Measurements from ENCODE around the gene FSTL5. TPM values are rescaled to one million over a fixed set of nuclear protein-coding genes. Genes with fewer than 3 reads are reported as not detected.

Gene FSTL5
- total RNA-seq, 2 experiments from 2014 or later: not detected

DNA sequence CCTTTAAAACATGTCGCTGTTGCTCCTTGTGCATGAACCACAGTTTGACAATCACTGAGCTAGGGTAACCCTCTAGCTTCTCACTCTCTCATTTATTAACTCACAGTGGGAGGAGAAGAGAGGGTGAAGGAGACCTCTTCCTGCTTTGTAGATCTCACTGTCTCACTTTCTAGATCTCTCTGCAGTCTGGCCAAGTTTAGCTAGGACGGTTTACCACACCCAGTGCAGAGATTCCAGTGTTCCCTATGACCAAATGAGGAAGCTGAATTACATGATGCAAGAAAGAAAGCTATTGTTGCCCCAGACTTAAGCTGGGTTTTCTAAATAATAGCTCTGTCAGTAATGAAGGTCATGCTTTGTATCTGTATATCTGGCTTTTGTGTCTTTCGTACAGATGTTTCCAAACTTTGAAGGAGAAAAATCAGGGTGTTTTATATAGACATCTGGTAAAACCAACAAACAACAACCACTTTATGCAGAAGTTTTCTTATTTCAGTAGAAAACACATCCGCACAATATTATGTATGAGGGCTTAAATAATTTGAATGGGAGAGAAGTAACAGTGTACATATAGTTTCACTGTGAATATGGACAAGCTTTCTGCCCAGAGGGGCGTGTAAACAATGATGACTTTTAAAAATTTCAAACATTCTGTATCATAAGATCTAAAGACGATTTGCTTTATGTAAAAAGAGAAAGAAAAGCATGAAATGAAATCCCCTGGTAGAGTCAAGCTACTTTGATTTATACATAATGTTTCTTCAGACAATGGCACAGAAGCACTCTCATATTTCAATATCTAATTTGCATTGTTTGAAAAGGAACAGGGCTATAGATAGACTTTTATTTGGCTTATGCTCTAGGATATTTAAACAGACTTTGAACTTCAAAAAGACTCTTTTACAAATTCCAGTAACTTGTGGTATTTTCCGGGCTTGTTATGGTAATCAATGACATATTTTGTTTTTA lies 582.3 kb downstream of the FSTL5 start:
- Histone ChIP-seq H3K27ac (ENCODE audit: low read depth, low read length, poor library complexity, severe bottlenecking) (no peak overlapping the region), H3K79me2 (ENCODE audit: insufficient read depth, low read depth, low read length) (no peaks in the 10 kb centered on the region), H3K9me3 (ENCODE audit: low read length) (no peaks in the 10 kb centered on the region), H3K4me1 (ENCODE audit: insufficient read depth, low read length, poor library complexity, severe bottlenecking) (no peaks in the 10 kb centered on the region), H3K4me3 (ENCODE audit: low read depth, low read length, poor library complexity, severe bottlenecking) (no peak overlapping the region), H4K20me1 (ENCODE audit: insufficient read depth, low read length) (no peaks in the 10 kb centered on the region), H3K9me2 (ENCODE audit: insufficient read depth, low read length) (no peaks in the 10 kb centered on the region), H3K36me3 (ENCODE audit: insufficient read depth, low read length) (no peaks in the 10 kb centered on the region), H3K4me2 (ENCODE audit: low read length) (no peak overlapping the region), H2AFZ (ENCODE audit: low read length) (no peak overlapping the region)
- DNase-seq (ENCODE audit: low spot score): no peak
- intact Hi-C loops (cut with micrococcal nuclease; ENCODE audit: unreplicated experiment): no loop called here
- ChIA-PET POLR2A (no interaction called here), CTCF (ENCODE audit: unreplicated experiment) (no interaction called here)
- BruUV-seq (replicated peaks): no TSS peak
- TF ChIP-seq EZH2phosphoT487 (IDR thresholded peaks at IDR 0.05; ENCODE audit: borderline replicate concordance, low read depth, low read length): no peak
- TF ChIP-seq, protein P1, sequence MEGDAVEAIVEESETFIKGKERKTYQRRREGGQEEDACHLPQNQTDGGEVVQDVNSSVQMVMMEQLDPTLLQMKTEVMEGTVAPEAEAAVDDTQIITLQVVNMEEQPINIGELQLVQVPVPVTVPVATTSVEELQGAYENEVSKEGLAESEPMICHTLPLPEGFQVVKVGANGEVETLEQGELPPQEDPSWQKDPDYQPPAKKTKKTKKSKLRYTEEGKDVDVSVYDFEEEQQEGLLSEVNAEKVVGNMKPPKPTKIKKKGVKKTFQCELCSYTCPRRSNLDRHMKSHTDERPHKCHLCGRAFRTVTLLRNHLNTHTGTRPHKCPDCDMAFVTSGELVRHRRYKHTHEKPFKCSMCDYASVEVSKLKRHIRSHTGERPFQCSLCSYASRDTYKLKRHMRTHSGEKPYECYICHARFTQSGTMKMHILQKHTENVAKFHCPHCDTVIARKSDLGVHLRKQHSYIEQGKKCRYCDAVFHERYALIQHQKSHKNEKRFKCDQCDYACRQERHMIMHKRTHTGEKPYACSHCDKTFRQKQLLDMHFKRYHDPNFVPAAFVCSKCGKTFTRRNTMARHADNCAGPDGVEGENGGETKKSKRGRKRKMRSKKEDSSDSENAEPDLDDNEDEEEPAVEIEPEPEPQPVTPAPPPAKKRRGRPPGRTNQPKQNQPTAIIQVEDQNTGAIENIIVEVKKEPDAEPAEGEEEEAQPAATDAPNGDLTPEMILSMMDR (conservative IDR thresholded peaks at IDR 0.05; ENCODE audit: low read length): no peak

DNA sequence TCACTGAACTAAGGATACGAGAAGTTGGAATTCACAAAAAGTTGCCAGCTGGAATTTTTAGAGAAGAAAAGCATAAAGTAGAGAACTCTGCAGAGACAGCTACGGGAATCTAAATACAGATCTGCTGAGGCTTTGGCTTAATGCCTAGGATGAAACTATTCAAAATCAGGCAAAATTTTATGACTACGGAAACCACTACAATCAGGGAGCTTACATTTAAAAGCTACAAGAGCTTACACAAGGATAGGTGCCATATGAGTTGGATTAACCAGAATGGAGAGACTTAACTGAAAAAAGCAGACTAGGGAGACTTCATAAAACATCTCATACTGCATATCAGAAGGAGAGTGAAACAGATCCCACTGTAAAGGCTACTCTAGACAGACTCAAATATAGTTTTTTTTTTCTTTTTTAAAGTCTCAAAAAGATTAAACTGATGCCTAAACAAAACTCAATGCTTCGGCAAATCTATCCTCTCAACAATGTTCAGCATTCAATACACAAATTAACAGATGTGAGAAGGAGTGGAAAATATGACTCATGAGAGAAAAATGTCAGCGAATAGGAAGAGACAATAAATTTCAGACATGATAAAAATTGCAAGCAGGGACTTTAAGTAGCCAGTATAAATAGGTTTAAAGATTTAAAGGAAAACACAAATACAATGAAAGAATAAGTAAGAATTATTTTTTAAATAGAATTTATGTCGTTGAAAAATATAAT lies 586.1 kb downstream of the FSTL5 start:
- Histone ChIP-seq H3K36me3 (ENCODE audit: insufficient read depth, low read length) (no peaks in the 10 kb centered on the region), H3K4me1 (ENCODE audit: insufficient read depth, low read length, poor library complexity, severe bottlenecking) (no peaks in the 10 kb centered on the region), H3K9me3 (ENCODE audit: low read length) (no peaks in the 10 kb centered on the region), H2AFZ (ENCODE audit: low read length) (no peak overlapping the region), H3K4me3 (ENCODE audit: low read depth, low read length, poor library complexity, severe bottlenecking) (no peak overlapping the region), H4K20me1 (ENCODE audit: insufficient read depth, low read length) (no peaks in the 10 kb centered on the region), H3K27ac (ENCODE audit: low read depth, low read length, poor library complexity, severe bottlenecking) (no peak overlapping the region), H3K79me2 (ENCODE audit: insufficient read depth, low read depth, low read length) (no peaks in the 10 kb centered on the region), H3K4me2 (ENCODE audit: low read length) (no peak overlapping the region), H3K9me2 (ENCODE audit: insufficient read depth, low read length) (no peaks in the 10 kb centered on the region)
- no TSS peak for BruUV-seq (replicated peaks)
- TF ChIP-seq, protein P1 (conservative IDR thresholded peaks at IDR 0.05; ENCODE audit: low read length): no peak
- no peak for TF ChIP-seq EZH2phosphoT487 (IDR thresholded peaks at IDR 0.05; ENCODE audit: borderline replicate concordance, low read depth, low read length)
- ChIA-PET POLR2A (interaction anchor here (0.7 kb wide), 1 partner anchor 560 kb away, joined by 7 read pairs; no protein-coding TSS in a partner anchor), CTCF (ENCODE audit: unreplicated experiment) (no interaction called here)
- intact Hi-C loops (cut with micrococcal nuclease; ENCODE audit: unreplicated experiment): no loop called here
- DNase-seq (ENCODE audit: low spot score): no peak

All from OCI-LY7 (cell line).